Measurements from ENCODE around the gene ZNF141. TPM values are rescaled to one million over a fixed set of nuclear protein-coding genes. Genes with fewer than 3 reads are reported as not detected.

ZNF141 gene
- 33.9 to 43.6 TPM (median 34.5 TPM) in 3 replicates for total RNA-seq (2021)
- Bru-seq, nascent RNA: percentile 92 among the genes with signal in this experiment
- long read RNA-seq, experiment 1, transcript ZNF141-201 (4 exons, 2,970 nt): major isoform, 28 of 55 reads
- long read RNA-seq, experiment 1, transcript ZNF141-203 (4 exons, 720 nt): minor isoform, 8 of 55 reads
- long read RNA-seq, experiment 1, partial matches to known transcripts: 10 of 55 reads
- long read RNA-seq, experiment 1, other reads (novel, unspliced or antisense): 7 of 55 reads
- long read RNA-seq, experiment 2, partial matches to known transcripts: 0 of 19 reads
- long read RNA-seq, experiment 2, other reads (novel, unspliced or antisense): 14 of 19 reads
- long read RNA-seq, experiment 3, partial matches to known transcripts: 0 of 6 reads
- long read RNA-seq, experiment 3, other reads (novel, unspliced or antisense): 4 of 6 reads

- POLR2A ChIA-PET: interaction anchor here (0.5 to 1.5 kb wide), 5 partner anchors 14 to 214 kb away, joined by 3 to 7 read pairs (median 6); partner anchors contain the start of gene ZNF732
- CTCF ChIA-PET: interaction anchor here (1.8 kb wide), 1 partner anchor 32 kb away, joined by 4 read pairs; the partner anchor contains the start of gene ZNF732
- peaks cover 37% of the 10 kb centered on the region for H3K4me1 Mint-ChIP-seq
- H3K36me3 Mint-ChIP-seq: peaks cover 14% of the 10 kb centered on the region
- peak within 1 kb of the TSS; percentile 99 for H3K4me3 Mint-ChIP-seq
- peaks cover 4% of the 10 kb centered on the region; the same call in 1 of the 2 replicates for H3K9me3 Mint-ChIP-seq
- DNase-seq (ENCODE audit: low spot score): peak; percentile 95
- peak; percentile 92 for ATAC-seq
- peak within 1 kb of the TSS; percentile 98 for H3K27ac Mint-ChIP-seq
- peaks cover 16% of the 10 kb centered on the region; the same call in 1 of the 2 replicates for H3K27me3 Mint-ChIP-seq (ENCODE audit: low read depth)
- TF ChIP-seq E2F4 (CRISPR knock-in tag; IDR thresholded peaks at IDR 0.05; ENCODE audit: borderline replicate concordance, low read depth): no peak; the same call in 1 of the 2 replicates
- TF ChIP-seq E2F5 (CRISPR knock-in tag; IDR thresholded peaks at IDR 0.05): peak; percentile 76; the same call in 1 of the 2 replicates
- no peak for TF ChIP-seq CDX4 (CRISPR knock-in tag; IDR thresholded peaks at IDR 0.05; ENCODE audit: borderline replicate concordance)
- TF ChIP-seq NFATC4 (CRISPR knock-in tag; IDR thresholded peaks at IDR 0.05): no peak
- peak; percentile 78 for TF ChIP-seq FOXP1 (CRISPR knock-in tag; IDR thresholded peaks at IDR 0.05; ENCODE audit: borderline replicate concordance)
- TF ChIP-seq PRDM15 (CRISPR knock-in tag; IDR thresholded peaks at IDR 0.05): no peak
- TF ChIP-seq ZBTB43 (CRISPR knock-in tag; IDR thresholded peaks at IDR 0.05): peak; percentile 87
- TF ChIP-seq PRRX2 (CRISPR knock-in tag; IDR thresholded peaks at IDR 0.05): no peak
- TF ChIP-seq ZNF512 (CRISPR knock-in tag; IDR thresholded peaks at IDR 0.05; ENCODE audit: borderline replicate concordance): no peak
- 0 out of 2 replicates have a peak, but pooled peaks have one; percentile 28 for TF ChIP-seq ATF2 (CRISPR knock-in tag; IDR thresholded peaks at IDR 0.05; ENCODE audit: borderline replicate concordance, low read depth)
- peak; percentile 47; the same call in 1 of the 2 replicates for TF ChIP-seq TEAD1 (CRISPR knock-in tag; IDR thresholded peaks at IDR 0.05)
- TF ChIP-seq STAT6 (CRISPR knock-in tag; conservative IDR thresholded peaks at IDR 0.05; ENCODE audit: low read depth): 0 out of 2 replicates have a peak, but pooled peaks have one; percentile 44
- TF ChIP-seq MYBL2 (CRISPR knock-in tag; IDR thresholded peaks at IDR 0.05): peak; percentile 70; the same call in 1 of the 2 replicates
- 0 out of 2 replicates have a peak, but pooled peaks have one; percentile 67 for TF ChIP-seq ZNF138 (CRISPR knock-in tag; conservative IDR thresholded peaks at IDR 0.05)
- 0 out of 2 replicates have a peak, but pooled peaks have one; percentile 15 for TF ChIP-seq USF1 (CRISPR knock-in tag; IDR thresholded peaks at IDR 0.05)
- TF ChIP-seq ESRRA (CRISPR knock-in tag; IDR thresholded peaks at IDR 0.05; ENCODE audit: borderline replicate concordance): 0 out of 2 replicates have a peak, but pooled peaks have one; percentile 31
- TF ChIP-seq SP1 (CRISPR knock-in tag; conservative IDR thresholded peaks at IDR 0.05): peak; percentile 47
Observed at GRCh38 chr4:337143-337931, at the start of gene ZNF141. Gene ZNF141, plus strand, starts transcription at chr4:337814. Its CDS starts 170 bp downstream, at chr4:337984.
